SK-N-DZ (cell line): Measurements from ENCODE around the gene MSMB.
"Not testable (repeated sequence)": the region's sequence is repeated elsewhere in the genome, so short reads cannot be mapped to it uniquely, and the experiment has no call there.

ENCODE experiments used
- DNase-seq: peaks from one replicate; pipeline ENCODE4 v3.0.0-alpha.2; 2015; ENCODE audit warnings: low spot score
- small RNA-seq, 2 experiments: library from RNA; depleted of rRNA; stranded (forward); fragments of <200 nt; gene quantifications; one replicate each; pipeline ENCODE3, GENCODE V24; 2014

MSMB gene

DNA sequence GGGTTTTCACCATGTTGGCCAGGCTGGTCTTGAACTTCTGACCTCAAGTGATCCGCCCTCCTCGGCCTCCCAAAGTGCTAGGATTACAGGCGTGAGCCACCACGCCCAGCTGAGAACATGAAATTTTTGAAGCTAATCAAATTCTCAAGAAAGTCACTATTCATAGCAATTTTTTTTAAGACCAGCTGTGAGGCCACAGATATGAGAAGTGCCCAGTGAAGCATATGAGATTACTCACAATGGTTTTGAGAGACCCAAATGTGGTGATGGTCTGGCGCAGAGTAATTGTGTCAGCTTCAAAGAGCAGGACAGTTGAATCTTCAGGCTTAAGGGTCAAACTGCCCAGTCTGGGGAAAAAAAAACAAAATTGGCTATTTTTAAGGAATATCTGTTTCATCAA lies 31.9 kb downstream of the MSMB start:
- DNase-seq, result no peak

DNA sequence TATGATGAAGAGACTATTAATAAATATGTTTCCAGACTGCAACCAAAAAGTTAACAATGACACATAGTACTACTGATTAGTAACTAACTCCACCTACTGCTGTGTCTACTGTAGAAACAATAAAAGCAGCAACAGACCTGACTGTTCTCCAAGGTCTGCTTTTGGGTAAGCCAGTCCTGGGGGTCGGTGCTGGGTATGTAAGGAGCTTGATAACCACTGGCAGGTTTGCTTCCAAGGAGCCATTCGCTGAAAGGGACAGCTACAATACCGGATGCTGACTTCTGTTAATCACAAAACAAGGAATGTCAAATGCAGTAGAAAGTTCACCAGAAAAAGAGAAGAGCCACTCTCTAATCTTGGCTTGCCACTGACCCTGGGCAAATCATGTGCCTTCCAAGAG lies 33.3 kb downstream of the MSMB start:
- no peak for DNase-seq

DNA sequence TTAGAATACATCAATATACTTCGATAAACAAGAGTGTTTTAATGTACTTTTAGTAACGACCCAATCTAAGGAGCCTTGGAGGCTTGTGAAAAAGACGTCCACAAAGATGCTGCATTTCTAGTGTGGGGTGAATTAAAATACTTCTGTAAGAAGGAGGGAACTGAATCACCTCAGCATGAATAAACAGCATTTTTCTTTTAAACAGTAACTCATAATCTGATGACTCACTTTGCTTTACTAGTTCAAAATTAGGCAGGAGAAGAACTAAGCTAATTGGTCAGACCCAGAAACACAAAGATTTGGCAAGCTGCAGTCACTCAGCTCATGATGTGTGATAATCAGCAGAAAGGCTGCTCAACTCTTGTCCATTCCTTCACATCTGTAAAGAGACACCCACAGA lies 39.9 kb downstream of the MSMB start:
- no peak for DNase-seq

DNA sequence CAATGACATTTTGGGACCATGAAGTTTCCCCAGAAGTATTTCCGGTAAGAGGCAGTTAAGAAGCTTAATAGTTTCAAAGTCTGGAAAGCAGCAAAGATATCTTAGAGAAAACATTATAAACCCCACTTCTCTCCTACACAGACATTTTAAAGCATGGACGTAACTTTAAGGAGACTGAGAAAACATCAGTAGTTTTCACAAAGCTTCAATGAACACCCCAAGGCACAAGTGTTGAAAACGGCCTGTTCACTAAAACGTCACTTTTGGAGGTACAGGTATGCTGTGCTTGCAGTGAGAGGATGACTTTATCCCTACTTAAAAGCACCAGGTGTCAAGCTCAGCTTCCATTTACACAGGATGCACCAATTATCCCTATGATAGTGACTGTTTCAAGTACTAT lies 40.7 kb downstream of the MSMB start:
- DNase-seq, result no peak

DNA sequence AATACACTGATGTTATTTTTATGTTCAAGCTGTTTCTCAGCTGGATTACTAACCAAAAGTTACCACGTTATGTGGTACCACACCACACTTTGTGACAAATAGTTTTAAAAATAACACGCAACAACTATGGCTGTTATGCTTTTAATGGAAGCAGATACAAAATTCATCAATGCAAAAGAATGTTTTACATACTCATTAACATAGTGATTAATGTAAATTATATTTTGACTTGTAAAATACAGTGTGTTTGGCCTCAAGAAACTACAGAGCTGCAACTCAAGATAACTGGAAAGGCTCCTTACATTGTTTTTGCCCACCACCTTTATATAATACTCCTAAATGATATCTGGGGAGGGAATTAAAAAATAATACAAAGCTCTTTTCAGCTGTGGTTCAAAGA lies 41.1 kb downstream of the MSMB start:
- no peak for DNase-seq

DNA sequence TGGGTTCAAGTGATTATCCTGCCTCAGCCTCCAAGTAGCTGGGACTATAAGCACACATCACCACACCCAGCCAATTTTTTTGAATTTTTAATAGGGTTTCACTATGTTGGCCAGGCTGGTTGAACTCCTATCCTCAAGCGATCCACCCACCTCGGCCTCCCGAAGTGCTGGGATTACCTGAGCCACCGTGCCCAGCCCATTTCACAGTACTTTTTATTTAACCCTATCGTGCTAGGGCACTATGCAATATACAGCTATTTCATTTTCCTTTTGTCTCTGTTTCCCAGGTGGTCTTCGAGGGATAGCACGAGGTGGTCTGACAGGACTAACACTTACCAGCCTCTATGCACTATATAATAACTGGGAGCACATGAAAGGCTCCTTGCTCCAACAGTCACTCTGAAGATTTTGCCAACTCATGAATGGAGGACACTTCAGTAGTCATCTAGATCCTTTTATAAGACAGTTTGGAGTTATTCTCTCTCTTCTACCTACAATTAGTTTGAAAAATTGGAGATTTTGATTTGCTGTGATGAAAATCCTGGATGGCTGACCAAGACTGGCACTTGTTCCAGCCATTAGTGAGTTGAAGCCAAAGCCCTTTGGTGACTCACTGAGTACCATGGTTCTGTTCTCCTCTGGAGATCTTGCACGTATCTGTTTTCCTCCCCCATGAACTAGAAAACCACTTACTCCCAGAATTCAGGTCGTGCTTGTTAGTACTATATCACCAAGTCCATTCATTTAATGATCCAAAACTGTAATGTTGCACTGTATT lies 43.0 kb downstream of the MSMB start:
- DNase-seq, result no peak

DNA sequence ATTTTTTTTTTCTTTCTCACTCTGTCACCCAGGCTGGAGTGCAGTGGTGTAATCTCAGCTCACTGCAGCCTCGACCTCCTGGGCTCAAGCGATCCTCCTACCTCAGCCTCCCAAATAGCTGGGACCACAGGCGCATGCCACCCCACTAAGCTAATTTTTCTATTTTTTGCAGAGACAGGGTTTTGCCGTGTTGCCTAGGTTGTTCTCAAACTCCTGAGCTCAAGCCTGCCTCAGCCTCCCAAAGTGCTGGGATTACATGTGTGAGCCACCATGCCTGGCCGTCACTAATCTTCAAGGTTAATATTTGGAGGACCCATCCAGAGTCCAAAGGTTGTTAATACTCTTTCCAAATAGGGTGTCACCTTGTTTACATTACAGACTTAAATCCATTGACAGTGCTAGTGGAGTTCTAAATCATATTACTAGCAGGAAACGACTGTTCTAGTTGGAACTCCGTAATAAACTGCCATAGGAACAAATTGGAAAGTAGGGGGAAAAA lies 43.8 kb downstream of the MSMB start:
- not testable (repeated sequence) for DNase-seq

DNA sequence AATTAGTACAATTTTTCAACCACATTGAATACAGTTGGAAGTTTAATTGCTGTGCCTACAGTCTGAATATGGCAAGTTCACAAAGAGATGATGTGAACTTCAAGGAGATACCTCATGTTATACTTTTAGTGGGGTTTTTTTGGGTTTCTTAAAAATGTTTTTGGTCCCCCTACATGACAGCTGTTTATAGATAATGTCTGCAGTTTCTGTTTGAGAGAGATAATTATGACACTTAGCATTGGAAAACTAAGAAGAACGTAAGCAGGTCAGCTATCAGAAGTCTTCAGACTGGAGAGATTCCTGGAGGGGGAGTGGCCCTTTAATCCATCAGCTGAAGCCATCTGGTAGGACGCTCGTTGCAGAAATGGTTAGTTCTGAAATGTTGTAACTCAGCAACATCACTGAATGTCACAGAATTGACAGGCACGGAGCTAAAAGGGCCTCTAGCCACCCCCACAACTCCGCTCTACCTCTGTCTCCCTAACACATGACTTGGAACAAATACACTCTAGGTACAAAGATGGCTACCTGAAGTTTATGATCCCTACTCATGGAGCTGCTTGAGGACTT lies 44.8 kb downstream of the MSMB start:
- no peak for DNase-seq

DNA sequence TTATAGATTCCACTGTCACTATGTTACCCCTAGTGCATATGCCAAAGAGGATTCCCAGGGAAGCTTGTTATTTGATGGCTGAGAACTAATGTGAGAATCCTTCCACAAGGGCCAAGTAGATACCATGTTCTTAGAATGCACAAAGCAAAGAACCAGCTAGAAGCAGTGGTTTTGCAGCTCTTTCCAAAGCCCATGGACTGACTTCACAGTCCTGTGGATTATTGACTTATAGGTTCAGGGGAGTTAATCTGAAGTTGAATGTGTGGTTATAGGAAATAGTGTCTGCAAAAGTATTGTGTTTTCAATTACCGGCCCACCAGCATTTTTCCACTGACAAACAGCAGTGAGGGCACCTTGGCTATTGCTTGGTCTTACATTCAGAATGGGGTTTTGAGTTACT lies 45.5 kb downstream of the MSMB start:
- DNase-seq, result no peak

DNA sequence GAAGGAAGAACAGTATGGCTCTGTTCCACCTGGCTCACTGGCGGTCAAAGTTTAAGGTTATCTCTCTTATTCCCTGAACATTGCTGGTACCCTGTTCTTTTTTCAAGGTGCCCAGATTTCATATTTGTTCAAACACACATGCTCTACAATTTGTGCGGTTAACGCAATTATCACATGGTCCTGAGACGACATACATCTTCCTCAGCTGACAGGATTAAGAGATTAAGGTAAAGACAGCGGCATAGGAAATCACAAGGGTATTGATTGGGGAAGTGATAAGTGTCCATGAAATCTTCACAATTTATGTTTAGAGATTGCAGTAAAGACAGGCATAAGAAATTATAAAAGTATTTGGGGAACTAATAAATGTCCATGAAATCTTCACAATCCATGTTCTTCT lies 46.1 kb downstream of the MSMB start:
- DNase-seq, result not testable (repeated sequence)

DNA sequence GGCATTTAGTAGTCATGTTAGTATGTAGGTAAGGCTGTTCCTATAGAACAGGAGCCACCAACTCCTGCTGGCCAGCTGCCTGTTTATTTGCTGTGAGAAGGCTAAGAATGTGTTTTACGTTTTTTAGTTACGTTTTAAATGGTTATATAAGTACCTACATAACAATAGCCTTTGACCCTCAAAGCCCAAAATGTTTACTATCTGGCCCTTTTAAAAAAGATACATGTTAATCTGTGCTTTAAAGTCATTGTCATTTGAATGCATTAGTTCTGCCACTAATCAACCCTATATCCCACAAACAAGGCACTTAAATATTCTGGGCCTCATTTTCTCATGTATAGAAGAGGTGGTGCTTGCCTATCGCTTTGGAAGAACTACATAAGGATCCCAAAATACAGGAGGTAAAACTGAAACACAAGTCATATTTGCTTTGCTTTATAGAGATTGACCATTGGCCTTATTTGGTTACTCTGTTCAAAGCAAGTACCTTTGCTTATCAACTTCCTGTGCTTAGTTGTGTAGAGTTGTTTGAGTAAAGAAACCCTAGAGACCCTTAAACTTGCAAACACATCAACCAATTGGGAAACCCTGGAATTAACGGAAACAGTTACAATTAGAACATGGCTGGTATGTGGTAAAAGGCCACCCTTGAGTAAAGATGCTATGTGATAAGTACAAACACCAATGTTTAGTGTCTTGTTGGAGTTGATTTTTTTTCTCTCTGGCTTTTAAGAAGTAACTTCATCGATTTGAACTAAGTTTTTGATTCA lies 47.9 kb downstream of the MSMB start:
- DNase-seq, result no peak

DNA sequence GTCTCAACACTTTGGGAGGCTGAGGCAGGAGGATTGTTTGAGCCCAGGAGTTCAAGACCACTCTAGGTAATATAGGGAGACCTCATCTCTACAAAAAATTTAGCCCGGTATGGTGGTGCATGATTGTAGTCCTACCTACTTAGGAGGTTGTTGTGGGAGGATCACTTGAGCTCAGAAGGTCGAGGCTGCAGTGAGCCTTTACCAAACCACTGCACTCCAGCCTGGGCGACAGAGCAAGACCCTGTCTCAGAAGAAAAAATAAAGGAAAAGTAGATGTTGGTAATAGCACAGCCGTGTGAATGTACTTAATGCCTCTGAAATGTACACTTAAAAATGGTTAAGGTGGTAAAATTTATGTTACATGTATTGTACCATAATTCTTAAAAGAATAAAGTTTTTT lies 48.5 kb downstream of the MSMB start:
- DNase-seq, result no peak

DNA sequence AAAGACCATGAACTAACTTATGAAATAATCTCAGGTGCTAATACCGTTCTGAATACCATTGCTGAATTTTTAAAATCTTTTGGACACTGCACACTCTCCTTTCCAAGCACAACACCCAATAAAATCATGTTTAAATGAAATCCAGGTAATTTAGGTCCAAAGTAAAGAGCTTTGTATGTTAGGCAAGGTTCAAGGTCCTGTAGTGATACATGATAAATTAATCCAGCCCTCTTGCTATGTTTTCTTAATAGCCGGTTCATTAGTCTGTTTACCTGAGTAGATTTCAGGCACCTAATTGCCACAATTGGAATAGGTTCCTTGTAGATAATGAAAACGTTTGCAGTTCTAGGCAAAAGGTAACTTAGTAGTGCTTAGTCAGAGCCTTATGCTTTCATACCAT lies 60.5 kb downstream of the MSMB start:
- DNase-seq, result not testable (repeated sequence)

DNA sequence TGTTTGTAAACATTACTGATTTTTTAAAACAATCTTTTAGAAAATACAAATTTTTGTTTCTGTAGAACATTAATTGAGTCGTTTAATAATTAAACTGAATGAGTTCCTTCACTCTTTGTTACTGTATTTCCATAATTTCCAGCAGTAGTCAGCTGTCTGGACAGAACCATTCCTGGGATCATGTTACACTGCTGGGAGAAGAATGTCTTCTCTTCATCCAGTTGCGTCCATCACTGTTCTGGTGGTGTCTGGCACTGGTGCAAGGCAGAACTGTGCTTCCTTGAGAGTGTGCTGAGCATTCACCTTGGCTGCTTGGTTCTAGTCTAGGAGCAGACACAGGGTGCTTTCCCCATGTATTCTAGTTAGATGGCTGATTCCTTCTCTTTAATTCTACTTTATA lies 61.6 kb downstream of the MSMB start:
- DNase-seq, result not testable (repeated sequence)

DNA sequence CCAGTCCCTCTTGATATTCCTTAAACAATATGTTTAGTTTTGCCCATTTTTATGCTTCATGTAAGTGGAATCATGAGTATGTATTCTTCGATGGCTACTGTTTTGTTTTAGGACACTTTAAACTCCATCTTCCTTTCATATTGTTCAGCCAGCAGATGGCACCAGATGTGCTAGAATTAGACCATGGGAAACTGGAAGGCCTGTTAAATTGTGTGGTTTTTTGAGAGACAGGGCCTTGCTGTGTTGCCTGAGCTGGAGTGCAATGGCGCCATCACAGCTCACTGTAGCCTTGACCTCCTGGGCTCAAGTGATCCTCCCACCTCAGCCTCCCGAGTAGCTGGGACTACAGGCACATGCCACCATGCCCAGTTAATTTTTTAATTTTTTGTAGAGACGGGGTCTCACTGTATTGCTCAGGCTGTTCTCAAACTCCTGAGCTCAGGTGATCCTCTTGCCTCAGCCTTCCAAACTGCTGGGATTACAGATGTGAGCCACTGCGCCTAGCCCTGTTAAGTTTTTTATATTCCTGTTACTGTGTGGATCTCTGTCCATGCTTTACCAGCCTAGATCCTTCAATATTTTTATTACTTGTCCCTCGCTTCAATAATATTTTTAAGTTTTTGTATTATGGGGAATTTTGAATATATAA lies 62.4 kb downstream of the MSMB start:
- not testable (repeated sequence) for DNase-seq

Small RNA genes within 50 kb of the gene (small RNA-seq; reads per million reads assigned to genes)
- 0 reads per million in 2 experiments for gene SNORA74C-1
